WTC11 (cell line): Measurements from ENCODE around the gene PHAF1. TPM values are rescaled to one million over a fixed set of nuclear protein-coding genes. Genes with fewer than 3 reads are reported as not detected.

Experiments
- ATAC-seq: fragments of 200-7000 bp; cut with Tn5 transposase; 2 replicates; pipeline ENCODE4 v1.10.0; 2021; ENCODE audit warnings: mild to moderate bottlenecking, moderate library complexity
- CTCF ChIA-PET: fragments of 300-600 bp; sonication (Branson Sonifier 250); formaldehyde crosslinking; loops from one replicate; lab custom pipeline; 2021; ENCODE audit warnings: antibody characterized with exemption; lab: Charles Lee
- POLR2A ChIA-PET: fragments of 350-600 bp; sonication (Branson Sonifier 250); formaldehyde crosslinking; loops from one replicate; lab custom pipeline; 2021; ENCODE audit warnings: antibody characterized with exemption; lab: Charles Lee
- DNase-seq: peaks from one replicate; pipeline ENCODE4 v3.0.0; 2021; ENCODE audit warnings: low spot score
- H3K27ac Mint-ChIP-seq: 2 replicates; pipeline ENCODE4 v1.8.0; 2021; ENCODE audit warnings: mixed read lengths
- H3K27me3 Mint-ChIP-seq: 2 replicates; pipeline ENCODE4 v1.8.0; 2021; ENCODE audit warnings: low read depth, mild to moderate bottlenecking, moderate library complexity, mixed read lengths
- H3K36me3 Mint-ChIP-seq: 2 replicates; pipeline ENCODE4 v1.8.0; 2021; ENCODE audit warnings: mixed read lengths
- H3K4me1 Mint-ChIP-seq: 2 replicates; pipeline ENCODE4 v1.8.0; 2022; ENCODE audit warnings: mixed read lengths
- H3K4me3 Mint-ChIP-seq: 2 replicates; pipeline ENCODE4 v1.8.0; 2021; ENCODE audit warnings: mild to moderate bottlenecking, moderate library complexity, mixed read lengths
- H3K9me3 Mint-ChIP-seq: 2 replicates; pipeline ENCODE4 v1.8.0; 2021; ENCODE audit warnings: mixed read lengths
- ARID4B ChIP-seq: sonication (generic); formaldehyde crosslinking; IDR thresholded peaks from 2 replicates; pipeline ENCODE4 v1.8.0; 2023; ENCODE audit warnings: missing genetic modification reagents, mild to moderate bottlenecking, borderline replicate concordance
- ATF6 ChIP-seq: sonication (generic); formaldehyde crosslinking; IDR thresholded peaks from 2 replicates; pipeline ENCODE4 v1.8.1; 2023; ENCODE audit warnings: mild to moderate bottlenecking, missing genetic modification reagents
- E2F4 ChIP-seq: sonication (generic); formaldehyde crosslinking; IDR thresholded peaks from 2 replicates; pipeline ENCODE4 v1.8.1; 2022; ENCODE audit warnings: low read depth, mild to moderate bottlenecking, moderate library complexity, missing genetic modification reagents, borderline replicate concordance
- EMX1 ChIP-seq: fragments of 250-450 bp; sonication (Bioruptor Pico); IDR thresholded peaks from 2 replicates; pipeline ENCODE4 v1.8.0; 2021; ENCODE audit warnings: mild to moderate bottlenecking
- HMGXB4 ChIP-seq: sonication (generic); formaldehyde crosslinking; IDR thresholded peaks from 2 replicates; pipeline ENCODE4 v1.8.1; 2023; ENCODE audit warnings: mild to moderate bottlenecking, moderate library complexity, missing genetic modification reagents
- JAZF1 ChIP-seq: fragments of 250-450 bp; sonication (Bioruptor Pico); IDR thresholded peaks from 2 replicates; pipeline ENCODE4 v1.9.0; 2021; ENCODE audit warnings: moderate library complexity, mild to moderate bottlenecking, inconsistent platforms
- KAT7 ChIP-seq: sonication (generic); formaldehyde crosslinking; IDR thresholded peaks from 2 replicates; pipeline ENCODE4 v1.8.1; 2023; ENCODE audit warnings: missing genetic modification reagents, mild to moderate bottlenecking, borderline replicate concordance
- NR1H2 ChIP-seq: sonication (generic); formaldehyde crosslinking; IDR thresholded peaks from 2 replicates; pipeline ENCODE4 v1.9.0; 2021; ENCODE audit warnings: mild to moderate bottlenecking, moderate library complexity, missing genetic modification reagents
- SOX15 ChIP-seq: fragments of 250-450 bp; sonication (Bioruptor Pico); IDR thresholded peaks from 2 replicates; pipeline ENCODE4 v1.9.0; 2021; ENCODE audit warnings: mild to moderate bottlenecking
- STAT6 ChIP-seq: sonication (generic); formaldehyde crosslinking; conservative IDR thresholded peaks from 2 replicates; pipeline ENCODE4 v1.8.1; 2023; ENCODE audit warnings: mild to moderate bottlenecking, low read depth, missing genetic modification reagents, moderate library complexity
- TEAD1 ChIP-seq: sonication (generic); formaldehyde crosslinking; IDR thresholded peaks from 2 replicates; pipeline ENCODE4 v1.8.0; 2022; ENCODE audit warnings: mild to moderate bottlenecking, missing genetic modification reagents
- TEAD4 ChIP-seq: sonication (generic); formaldehyde crosslinking; IDR thresholded peaks from 2 replicates; pipeline ENCODE4 v1.8.0; 2022; ENCODE audit warnings: mild to moderate bottlenecking, missing genetic modification reagents
- USF1 ChIP-seq: sonication (generic); formaldehyde crosslinking; IDR thresholded peaks from 2 replicates; pipeline ENCODE4 v1.8.0; 2022; ENCODE audit warnings: mild to moderate bottlenecking, missing genetic modification reagents
- ZNF232 ChIP-seq: sonication (generic); formaldehyde crosslinking; IDR thresholded peaks from 2 replicates; pipeline ENCODE4 v1.8.0; 2022; ENCODE audit warnings: mild to moderate bottlenecking, missing genetic modification reagents
- ZNF532 ChIP-seq: fragments of 250-450 bp; sonication (Bioruptor Pico); IDR thresholded peaks from 2 replicates; pipeline ENCODE4 v1.9.0; 2021; ENCODE audit warnings: mild to moderate bottlenecking, borderline replicate concordance
- total RNA-seq: library from RNA; stranded (reverse); gene quantifications from 3 replicates; pipeline ENCODE4 v1.2.3, GENCODE V29; 2021

The PHAF1 gene
- total RNA-seq, 1 experiment from 2014 or later: 18.8 TPM

- CTCF ChIA-PET: interaction anchor here (1.4 to 4.4 kb wide), 4 partner anchors 9 to 230 kb away, joined by 4 to 49 read pairs (median 20); partner anchors contain the start of gene NOL3
- no peak for TF ChIP-seq STAT6
- peak; percentile 6; the same call in 1 of the 2 replicates for TF ChIP-seq ZNF232 (CRISPR knock-in tag)
- H3K9me3 Mint-ChIP-seq: no peaks in the 10 kb centered on the region
- H3K36me3 Mint-ChIP-seq: no peaks in the 10 kb centered on the region
- ATAC-seq (no peak), DNase-seq (no peak)
- peaks cover 23% of the 10 kb centered on the region for H3K4me1 Mint-ChIP-seq
- H3K4me3 Mint-ChIP-seq: no peak overlapping the region
- POLR2A ChIA-PET: no interaction called here
- H3K27ac Mint-ChIP-seq: no peak overlapping the region
- H3K27me3 Mint-ChIP-seq: peaks cover 34% of the 10 kb centered on the region
Measured at GRCh38 chr16:67183284-67183626, 73.5 kb downstream of the PHAF1 start.

- ATAC-seq: peak; percentile 90
- Mint-ChIP-seq H3K36me3 (no peaks in the 10 kb centered on the region), H3K9me3 (no peaks in the 10 kb centered on the region), H3K27me3 (peaks cover 31% of the 10 kb centered on the region), H3K4me1 (peaks cover 19% of the 10 kb centered on the region), H3K4me3 (peak within 1 kb of the TSS; percentile 82), H3K27ac (no peak within 1 kb of the TSS)
- ChIA-PET POLR2A (interaction anchor here (2.1 kb wide), 1 partner anchor 8 kb away, joined by 6 read pairs; no protein-coding TSS in a partner anchor), CTCF (interaction anchor here (0.6 to 4.4 kb wide), 16 partner anchors 10 to 911 kb away, joined by 3 to 88 read pairs (median 19); partner anchors contain the start of genes B3GNT9, CES3, ELMO3 and FBXL8)
- peak; percentile 94 for DNase-seq
- no peak; the same call in 1 of the 2 replicates for TF ChIP-seq USF1
- no peak for TF ChIP-seq ATF6 (CRISPR knock-in tag)
- TF ChIP-seq TEAD1: 0 out of 2 replicates have a peak, but pooled peaks have one; percentile 13
- no peak for TF ChIP-seq TEAD4 (CRISPR knock-in tag)
- no peak for TF ChIP-seq E2F4 (CRISPR knock-in tag)
- no peak for TF ChIP-seq KAT7
- no peak for TF ChIP-seq ARID4B (CRISPR knock-in tag)
- no peak for TF ChIP-seq ZNF532 (CRISPR knock-in tag)
- TF ChIP-seq HMGXB4 (CRISPR knock-in tag): peak; percentile 63; the same call in 1 of the 2 replicates
- TF ChIP-seq NR1H2 (CRISPR knock-in tag): no peak
- TF ChIP-seq JAZF1 (CRISPR knock-in tag): no peak
- no peak for TF ChIP-seq SOX15 (CRISPR knock-in tag)
- no peak for TF ChIP-seq EMX1 (CRISPR knock-in tag)
Measured at GRCh38 chr16:67183627-67184452, 74.1 kb downstream of the PHAF1 start, which contains the start of gene MATCAP1. TSS of gene MATCAP1 (minus strand) at chr16:67183963. CDS start at chr16:67180610, 3,353 bp downstream.
